Liver (tissue), 9 donors: ENCODE data around the gene DHRS9. TPM values are rescaled to one million over a fixed set of nuclear protein-coding genes. Genes with fewer than 3 reads are reported as not detected.

Experiments
- DNase-seq: peaks from one replicate; pipeline ENCODE4 v3.0.0-alpha.2; 2017; ENCODE audit warnings: low spot score
- H3K27ac ChIP-seq, 2 donors: one replicate each; pipeline ENCODE4 v1.7.0; 2013; ENCODE audit warnings: inconsistent platforms in 2 of 2, low read length in 2 of 2, control low read depth in 1 of 2, low read depth in 1 of 2, mild to moderate bottlenecking in 1 of 2
- H3K27me3 ChIP-seq, 4 donors: one replicate each; pipeline versions ENCODE4 v1.6.1 to v1.7.0; 2013; ENCODE audit warnings: low read length in 3 of 4, inconsistent platforms in 1 of 4, mild to moderate bottlenecking in 1 of 4, moderate library complexity in 1 of 4; ENCODE audit not compliant: control insufficient read depth in 4 of 4, insufficient read depth in 4 of 4
- H3K36me3 ChIP-seq, 4 donors: one replicate each; pipeline versions ENCODE4 v1.6.1 to v1.7.0; 2013; ENCODE audit warnings: low read length in 3 of 4, mild to moderate bottlenecking in 3 of 4, low read depth in 1 of 4, moderate library complexity in 1 of 4; ENCODE audit not compliant: control insufficient read depth in 4 of 4, insufficient read depth in 3 of 4
- H3K4me1 ChIP-seq, 4 donors: one replicate each; pipeline versions ENCODE4 v1.6.1 to v1.7.0; 2013; ENCODE audit warnings: low read length in 3 of 4, mild to moderate bottlenecking in 3 of 4, moderate library complexity in 1 of 4; ENCODE audit not compliant: control insufficient read depth in 4 of 4, insufficient read depth in 4 of 4
- H3K4me3 ChIP-seq, 3 donors: one replicate each; pipeline versions ENCODE4 v1.6.1 to v1.7.0; 2013; ENCODE audit warnings: low read length in 3 of 3, control low read depth in 1 of 3, low read depth in 1 of 3, mild to moderate bottlenecking in 1 of 3
- H3K9ac ChIP-seq, 2 donors: one replicate each; pipeline ENCODE4 v1.7.0; 2013; ENCODE audit warnings: low read length in 2 of 2, mild to moderate bottlenecking in 2 of 2, moderate library complexity in 2 of 2, control low read depth in 1 of 2, low read depth in 1 of 2
- H3K9me3 ChIP-seq, 4 donors: one replicate each; pipeline versions ENCODE4 v1.6.1 to v1.7.0; 2013; ENCODE audit warnings: low read length in 3 of 4; ENCODE audit not compliant: control insufficient read depth in 4 of 4
- EGR1 ChIP-seq, 2 donors: IDR thresholded peaks; 2 replicates each; pipeline ENCODE4 v1.6.1; 2016 to 2018; ENCODE audit warnings: antibody characterized with exemption in 2 of 2, low read depth in 2 of 2
- FOXA1 ChIP-seq: IDR thresholded peaks from 2 replicates; pipeline ENCODE4 v1.6.1; 2016; ENCODE audit warnings: antibody characterized with exemption
- FOXA2 ChIP-seq: IDR thresholded peaks from 2 replicates; pipeline ENCODE4 v1.6.1; 2016; ENCODE audit warnings: antibody characterized with exemption
- GABPA ChIP-seq, 2 donors: IDR thresholded peaks in 1 of 2; conservative IDR thresholded peaks in 1 of 2; 2 replicates each; pipeline ENCODE4 v1.6.1; 2016; ENCODE audit warnings: antibody characterized with exemption in 2 of 2, mild to moderate bottlenecking in 1 of 2, moderate library complexity in 1 of 2
- HNF4A ChIP-seq, 2 donors: conservative IDR thresholded peaks; 2 replicates each; pipeline ENCODE4 v1.6.1; 2016; ENCODE audit warnings: antibody characterized with exemption in 2 of 2, mild to moderate bottlenecking in 2 of 2
- HNF4G ChIP-seq: IDR thresholded peaks from 2 replicates; pipeline ENCODE4 v1.6.1; 2016; ENCODE audit warnings: antibody characterized with exemption
- JUND ChIP-seq, 2 donors: IDR thresholded peaks; 2 replicates each; pipeline ENCODE4 v1.6.1; 2016; ENCODE audit warnings: antibody characterized with exemption in 2 of 2
- NR2F2 ChIP-seq: IDR thresholded peaks from 2 replicates; pipeline ENCODE4 v1.6.1; 2016; ENCODE audit warnings: antibody characterized with exemption
- RAD21 ChIP-seq, 2 donors: IDR thresholded peaks; 2 replicates each; pipeline ENCODE4 v1.6.1; 2016; ENCODE audit warnings: antibody characterized with exemption in 2 of 2, mild to moderate bottlenecking in 2 of 2
- RXRA ChIP-seq, 2 donors: IDR thresholded peaks; 2 replicates each; pipeline ENCODE4 v1.6.1; 2017 to 2018; ENCODE audit warnings: antibody characterized with exemption in 2 of 2, mild to moderate bottlenecking in 1 of 2
- SP1 ChIP-seq: IDR thresholded peaks from 2 replicates; pipeline ENCODE4 v1.6.1; 2018; ENCODE audit warnings: antibody characterized with exemption, mild to moderate bottlenecking
- TAF1 ChIP-seq: conservative IDR thresholded peaks from 2 replicates; pipeline ENCODE4 v1.6.1; 2016; ENCODE audit warnings: antibody characterized with exemption, mild to moderate bottlenecking
- YY1 ChIP-seq: IDR thresholded peaks from 2 replicates; pipeline ENCODE4 v1.6.1; 2016; ENCODE audit warnings: antibody characterized with exemption, mild to moderate bottlenecking
- polyA plus RNA-seq, 2 donors: library from polyadenylated mRNA; stranded (reverse) in 1 of 2; unstranded in 1 of 2; fragments of 200-250 nt in 1 of 2; fragments of >200 nt in 1 of 2; fragmentation: Nextera tagmentation in 1 of 2; extraction: Ambion mirVana in 1 of 2; gene quantifications; one replicate each; pipeline versions ENCODE4 v1.2.1 to v1.2.3, GENCODE V29; 2013 to 2015
- total RNA-seq, 2 donors: library from RNA; depleted of rRNA; stranded (reverse); fragments of >200 nt; gene quantifications; one replicate each; pipeline ENCODE4 v1.2.3, GENCODE V29; 2014
- TF ChIP-seq, protein P1 (sequence below): IDR thresholded peaks from 2 replicates; pipeline ENCODE4 v1.6.1; 2016; ENCODE audit warnings: antibody characterized with exemption, mild to moderate bottlenecking
- TF ChIP-seq, protein P2 (sequence below): IDR thresholded peaks from 2 replicates; pipeline ENCODE4 v1.6.1; 2016; ENCODE audit warnings: antibody characterized with exemption
- TF ChIP-seq, protein P3 (sequence below): fragments of 150-350 bp; IDR thresholded peaks from 2 replicates; pipeline ENCODE4 v1.5.1; 2017; ENCODE audit warnings: improper control_type of control experiment, low read depth, low read length; ENCODE audit not compliant: missing input control
- TF ChIP-seq, protein P4 (sequence below): IDR thresholded peaks from 2 replicates; pipeline ENCODE4 v1.6.1; 2016; ENCODE audit warnings: antibody characterized with exemption
- TF ChIP-seq, protein P5 (sequence below): IDR thresholded peaks from 2 replicates; pipeline ENCODE4 v1.6.1; 2016; ENCODE audit warnings: antibody characterized with exemption
- donor health status: healthy.
- donor health status: healthy.
- donor health status: healthy.
- donor health status: healthy.
- donor health status: healthy.

The DHRS9 gene
- total and polyA plus RNA-seq, 4 donors, result 0.25 to 0.93 (median 0.63) TPM

DNA sequence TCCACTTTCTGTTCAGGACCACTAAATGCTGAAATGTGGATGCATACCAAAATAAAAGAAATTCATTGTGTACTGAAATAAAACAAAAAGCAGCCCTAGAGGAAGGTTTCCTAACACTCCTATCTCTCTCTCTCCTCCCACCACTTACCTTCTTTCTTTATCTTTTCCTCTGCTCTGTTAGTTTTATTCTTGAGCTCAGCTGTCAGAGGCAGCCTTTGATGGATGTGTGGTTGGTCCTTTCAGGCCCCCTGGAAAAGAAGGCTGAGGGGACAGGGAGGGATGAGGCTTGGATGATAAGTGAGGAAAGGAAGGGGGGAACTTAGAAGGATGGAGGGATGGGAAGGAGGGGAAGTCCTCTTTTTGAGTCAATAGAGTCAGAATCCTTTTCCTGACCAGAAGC, 47.6 kb downstream of the DHRS9 start:
- Histone ChIP-seq H3K36me3 (no peaks in the 10 kb centered on the region), H3K4me1 (no peaks in the 10 kb centered on the region), H3K4me3 (no peak overlapping the region), H3K9me3 (no peaks in the 10 kb centered on the region), H3K27me3 (peaks cover 0 to 3% (median 0%) of the 10 kb centered on the region in 4 donors), H3K9ac (no peak overlapping the region), H3K27ac (no peak overlapping the region)
- DNase-seq, result no peak
- TF ChIP-seq, protein P1, sequence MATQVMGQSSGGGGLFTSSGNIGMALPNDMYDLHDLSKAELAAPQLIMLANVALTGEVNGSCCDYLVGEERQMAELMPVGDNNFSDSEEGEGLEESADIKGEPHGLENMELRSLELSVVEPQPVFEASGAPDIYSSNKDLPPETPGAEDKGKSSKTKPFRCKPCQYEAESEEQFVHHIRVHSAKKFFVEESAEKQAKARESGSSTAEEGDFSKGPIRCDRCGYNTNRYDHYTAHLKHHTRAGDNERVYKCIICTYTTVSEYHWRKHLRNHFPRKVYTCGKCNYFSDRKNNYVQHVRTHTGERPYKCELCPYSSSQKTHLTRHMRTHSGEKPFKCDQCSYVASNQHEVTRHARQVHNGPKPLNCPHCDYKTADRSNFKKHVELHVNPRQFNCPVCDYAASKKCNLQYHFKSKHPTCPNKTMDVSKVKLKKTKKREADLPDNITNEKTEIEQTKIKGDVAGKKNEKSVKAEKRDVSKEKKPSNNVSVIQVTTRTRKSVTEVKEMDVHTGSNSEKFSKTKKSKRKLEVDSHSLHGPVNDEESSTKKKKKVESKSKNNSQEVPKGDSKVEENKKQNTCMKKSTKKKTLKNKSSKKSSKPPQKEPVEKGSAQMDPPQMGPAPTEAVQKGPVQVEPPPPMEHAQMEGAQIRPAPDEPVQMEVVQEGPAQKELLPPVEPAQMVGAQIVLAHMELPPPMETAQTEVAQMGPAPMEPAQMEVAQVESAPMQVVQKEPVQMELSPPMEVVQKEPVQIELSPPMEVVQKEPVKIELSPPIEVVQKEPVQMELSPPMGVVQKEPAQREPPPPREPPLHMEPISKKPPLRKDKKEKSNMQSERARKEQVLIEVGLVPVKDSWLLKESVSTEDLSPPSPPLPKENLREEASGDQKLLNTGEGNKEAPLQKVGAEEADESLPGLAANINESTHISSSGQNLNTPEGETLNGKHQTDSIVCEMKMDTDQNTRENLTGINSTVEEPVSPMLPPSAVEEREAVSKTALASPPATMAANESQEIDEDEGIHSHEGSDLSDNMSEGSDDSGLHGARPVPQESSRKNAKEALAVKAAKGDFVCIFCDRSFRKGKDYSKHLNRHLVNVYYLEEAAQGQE, result no peak
- TF ChIP-seq, protein P2, sequence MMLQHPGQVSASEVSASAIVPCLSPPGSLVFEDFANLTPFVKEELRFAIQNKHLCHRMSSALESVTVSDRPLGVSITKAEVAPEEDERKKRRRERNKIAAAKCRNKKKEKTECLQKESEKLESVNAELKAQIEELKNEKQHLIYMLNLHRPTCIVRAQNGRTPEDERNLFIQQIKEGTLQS, result no peak
- no peak for TF ChIP-seq HNF4A (conservative IDR thresholded peaks at IDR 0.05)
- no peak for TF ChIP-seq YY1
- no peak for TF ChIP-seq SP1
- TF ChIP-seq NR2F2, result no peak
- TF ChIP-seq TAF1, result no peak
- TF ChIP-seq GABPA (IDR thresholded peaks at IDR 0.05 in 1 of 2, conservative IDR thresholded peaks at IDR 0.05 in 1 of 2), result no peak
- no peak for TF ChIP-seq EGR1 (IDR thresholded peaks at IDR 0.05; ENCODE audit: low read depth in 2 of 2)
- TF ChIP-seq, protein P3, sequence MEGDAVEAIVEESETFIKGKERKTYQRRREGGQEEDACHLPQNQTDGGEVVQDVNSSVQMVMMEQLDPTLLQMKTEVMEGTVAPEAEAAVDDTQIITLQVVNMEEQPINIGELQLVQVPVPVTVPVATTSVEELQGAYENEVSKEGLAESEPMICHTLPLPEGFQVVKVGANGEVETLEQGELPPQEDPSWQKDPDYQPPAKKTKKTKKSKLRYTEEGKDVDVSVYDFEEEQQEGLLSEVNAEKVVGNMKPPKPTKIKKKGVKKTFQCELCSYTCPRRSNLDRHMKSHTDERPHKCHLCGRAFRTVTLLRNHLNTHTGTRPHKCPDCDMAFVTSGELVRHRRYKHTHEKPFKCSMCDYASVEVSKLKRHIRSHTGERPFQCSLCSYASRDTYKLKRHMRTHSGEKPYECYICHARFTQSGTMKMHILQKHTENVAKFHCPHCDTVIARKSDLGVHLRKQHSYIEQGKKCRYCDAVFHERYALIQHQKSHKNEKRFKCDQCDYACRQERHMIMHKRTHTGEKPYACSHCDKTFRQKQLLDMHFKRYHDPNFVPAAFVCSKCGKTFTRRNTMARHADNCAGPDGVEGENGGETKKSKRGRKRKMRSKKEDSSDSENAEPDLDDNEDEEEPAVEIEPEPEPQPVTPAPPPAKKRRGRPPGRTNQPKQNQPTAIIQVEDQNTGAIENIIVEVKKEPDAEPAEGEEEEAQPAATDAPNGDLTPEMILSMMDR, result no peak
- TF ChIP-seq RXRA (IDR thresholded peaks at IDR 0.05), result no peak
- TF ChIP-seq, protein P4, sequence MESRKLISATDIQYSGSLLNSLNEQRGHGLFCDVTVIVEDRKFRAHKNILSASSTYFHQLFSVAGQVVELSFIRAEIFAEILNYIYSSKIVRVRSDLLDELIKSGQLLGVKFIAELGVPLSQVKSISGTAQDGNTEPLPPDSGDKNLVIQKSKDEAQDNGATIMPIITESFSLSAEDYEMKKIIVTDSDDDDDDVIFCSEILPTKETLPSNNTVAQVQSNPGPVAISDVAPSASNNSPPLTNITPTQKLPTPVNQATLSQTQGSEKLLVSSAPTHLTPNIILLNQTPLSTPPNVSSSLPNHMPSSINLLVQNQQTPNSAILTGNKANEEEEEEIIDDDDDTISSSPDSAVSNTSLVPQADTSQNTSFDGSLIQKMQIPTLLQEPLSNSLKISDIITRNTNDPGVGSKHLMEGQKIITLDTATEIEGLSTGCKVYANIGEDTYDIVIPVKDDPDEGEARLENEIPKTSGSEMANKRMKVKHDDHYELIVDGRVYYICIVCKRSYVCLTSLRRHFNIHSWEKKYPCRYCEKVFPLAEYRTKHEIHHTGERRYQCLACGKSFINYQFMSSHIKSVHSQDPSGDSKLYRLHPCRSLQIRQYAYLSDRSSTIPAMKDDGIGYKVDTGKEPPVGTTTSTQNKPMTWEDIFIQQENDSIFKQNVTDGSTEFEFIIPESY, result no peak
- no peak for TF ChIP-seq JUND (IDR thresholded peaks at IDR 0.05)
- no peak for TF ChIP-seq HNF4G
- TF ChIP-seq FOXA2, result no peak
- TF ChIP-seq, protein P5, sequence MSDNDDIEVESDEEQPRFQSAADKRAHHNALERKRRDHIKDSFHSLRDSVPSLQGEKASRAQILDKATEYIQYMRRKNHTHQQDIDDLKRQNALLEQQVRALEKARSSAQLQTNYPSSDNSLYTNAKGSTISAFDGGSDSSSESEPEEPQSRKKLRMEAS, result no peak
- no peak for TF ChIP-seq FOXA1
- no peak for TF ChIP-seq RAD21 (IDR thresholded peaks at IDR 0.05)
